ENCODE results near the gene DPYD. TPM values are rescaled to one million over a fixed set of nuclear protein-coding genes. Genes with fewer than 3 reads are reported as not detected.

Gene DPYD
- total RNA-seq, 2 experiments from 2014 or later = 9.8 to 11.1 TPM

DNA sequence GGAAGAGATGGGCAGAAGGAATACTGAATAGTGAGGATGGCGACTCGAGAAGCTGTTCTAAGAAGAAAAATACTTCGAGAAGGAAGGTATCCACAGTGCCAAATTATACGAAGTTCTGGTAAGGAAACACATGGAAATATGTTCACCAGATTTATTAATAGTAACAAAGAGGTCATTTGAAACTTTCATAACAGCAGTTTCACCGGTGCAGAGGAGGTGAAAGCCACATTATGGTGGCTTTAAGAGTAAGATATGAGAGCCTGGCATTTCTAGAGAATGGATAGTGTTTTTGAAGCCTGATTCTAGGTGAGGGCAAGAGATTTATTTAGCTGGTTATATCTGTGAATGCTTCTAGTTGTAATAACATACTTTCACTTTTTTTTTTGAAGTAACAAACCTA is 56.2 kb downstream of the DPYD start:
- intact Hi-C loops (cut with micrococcal nuclease) = no loop called here
- DNase-seq = no peak
- H3K9me3 Mint-ChIP-seq = peaks cover 4% of the 10 kb centered on the region
- no peaks in the 10 kb centered on the region for H3K27me3 Mint-ChIP-seq (ENCODE audit: low read depth)
- peaks cover 10% of the 10 kb centered on the region for H3K36me3 Mint-ChIP-seq (ENCODE audit: low read depth)
- H3K4me1 Mint-ChIP-seq (ENCODE audit: low read depth) = peaks cover 24% of the 10 kb centered on the region
- CTCF ChIA-PET = no interaction called here
- no peak overlapping the region for H3K27ac Mint-ChIP-seq
- no peak overlapping the region for H3K4me3 Mint-ChIP-seq

DNA sequence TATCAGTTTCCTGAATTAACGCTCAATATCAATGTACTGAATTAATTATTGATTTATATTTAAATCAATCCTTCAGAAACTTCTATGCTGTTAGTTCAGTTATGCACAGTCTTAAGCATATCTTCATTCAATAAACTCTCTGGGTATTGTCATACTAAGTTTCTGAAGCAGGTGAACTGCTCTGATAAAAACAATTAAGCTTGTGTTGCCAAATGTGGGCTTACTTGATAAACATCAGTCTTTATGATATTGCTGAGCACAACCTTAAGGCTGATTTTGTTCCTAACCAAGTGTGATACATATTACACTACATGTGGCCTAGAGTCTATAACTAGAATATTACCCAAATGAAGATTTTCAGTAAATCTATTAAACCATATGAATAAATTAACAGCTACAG is 67.6 kb downstream of the DPYD start:
- no peak overlapping the region for H3K4me3 Mint-ChIP-seq
- H3K4me1 Mint-ChIP-seq (ENCODE audit: low read depth) = peaks cover 26% of the 10 kb centered on the region
- H3K27me3 Mint-ChIP-seq (ENCODE audit: low read depth) = no peaks in the 10 kb centered on the region
- intact Hi-C loops (cut with micrococcal nuclease) = loop anchor here (10.0 kb wide), 1 partner anchor 1712 kb away; no protein-coding TSS in a partner anchor
- no peaks in the 10 kb centered on the region for H3K9me3 Mint-ChIP-seq
- CTCF ChIA-PET = no interaction called here
- no peak for DNase-seq
- peaks cover 10% of the 10 kb centered on the region for H3K36me3 Mint-ChIP-seq (ENCODE audit: low read depth)
- H3K27ac Mint-ChIP-seq = no peak overlapping the region

GRCh38 chr1:97849345-97850340 is 71.2 kb downstream of the DPYD start:
- Mint-ChIP-seq H3K36me3 (ENCODE audit: low read depth) (peaks cover 4% of the 10 kb centered on the region), H3K4me3 (peak overlapping the region; percentile 12), H3K27ac (no peak overlapping the region), H3K27me3 (ENCODE audit: low read depth) (no peaks in the 10 kb centered on the region), H3K9me3 (no peaks in the 10 kb centered on the region), H3K4me1 (ENCODE audit: low read depth) (peaks cover 24% of the 10 kb centered on the region)
- DNase-seq = no peak
- intact Hi-C loops (cut with micrococcal nuclease) = loop anchor here (2.0 to 10.0 kb wide), 2 partner anchors 71 to 1715 kb away; partner anchors contain the start of gene DPYD
- CTCF ChIA-PET = interaction anchor here (1.0 kb wide), 1 partner anchor 30 kb away, joined by 3 read pairs; no protein-coding TSS in a partner anchor

DNA sequence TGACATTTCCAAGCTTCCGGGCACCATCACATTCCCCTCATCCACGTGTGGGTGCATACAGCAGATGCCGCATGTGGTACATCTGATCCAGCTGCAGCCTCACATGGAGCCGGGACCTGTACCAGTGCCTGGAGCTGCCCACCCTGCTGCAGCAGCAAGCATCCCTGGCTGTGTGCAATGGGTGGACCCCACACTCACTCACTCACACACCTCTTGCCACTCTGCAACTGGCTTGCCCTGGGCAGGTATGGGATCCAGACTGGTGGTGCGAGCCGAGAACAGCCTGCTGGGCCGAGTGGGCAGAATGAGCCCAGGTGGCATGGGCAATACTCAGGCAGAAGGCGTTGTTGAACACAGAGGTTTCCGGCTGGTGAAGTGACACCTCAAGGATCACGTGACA is 75.0 kb downstream of the DPYD start:
- no peak for DNase-seq
- Mint-ChIP-seq H3K9me3 (no peaks in the 10 kb centered on the region), H3K36me3 (ENCODE audit: low read depth) (peaks cover 4% of the 10 kb centered on the region), H3K4me1 (ENCODE audit: low read depth) (peaks cover 11% of the 10 kb centered on the region), H3K27ac (no peak overlapping the region), H3K27me3 (ENCODE audit: low read depth) (no peaks in the 10 kb centered on the region), H3K4me3 (no peak overlapping the region)
- CTCF ChIA-PET = no interaction called here
- intact Hi-C loops (cut with micrococcal nuclease) = no loop called here

DNA sequence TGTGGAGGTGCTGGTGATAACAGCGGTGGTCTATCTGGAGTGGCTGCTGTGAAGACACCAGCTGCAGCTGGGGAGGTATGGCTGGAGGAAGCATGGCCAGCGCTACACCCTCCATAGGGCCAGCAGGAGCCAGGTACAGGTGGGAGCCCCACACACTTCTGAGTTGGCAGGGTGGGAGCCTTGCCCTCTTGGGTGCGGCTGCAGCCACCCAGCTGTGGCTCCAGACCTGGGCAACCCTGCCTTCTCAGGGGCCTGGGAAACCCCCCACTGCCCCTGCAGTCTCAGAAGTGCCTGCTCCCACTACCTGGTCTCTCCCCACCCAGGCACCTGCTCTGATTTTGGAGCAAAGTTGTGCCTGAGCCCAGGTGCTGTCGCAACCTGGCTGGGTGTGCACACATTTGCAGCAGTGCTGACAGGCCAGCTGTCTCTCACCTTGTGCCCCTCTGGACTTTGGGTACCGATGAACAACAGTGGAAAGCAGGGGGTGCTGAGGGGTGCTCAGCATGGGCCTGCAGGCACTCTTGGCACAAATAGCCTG is 76.2 kb downstream of the DPYD start:
- Mint-ChIP-seq H3K36me3 (ENCODE audit: low read depth) (peaks cover 4% of the 10 kb centered on the region), H3K27me3 (ENCODE audit: low read depth) (no peaks in the 10 kb centered on the region), H3K27ac (no peak overlapping the region), H3K4me1 (ENCODE audit: low read depth) (peaks cover 3% of the 10 kb centered on the region), H3K9me3 (no peaks in the 10 kb centered on the region), H3K4me3 (no peak overlapping the region)
- intact Hi-C loops (cut with micrococcal nuclease) = no loop called here
- CTCF ChIA-PET = no interaction called here
- no peak for DNase-seq

- H3K9me3 Mint-ChIP-seq = no peaks in the 10 kb centered on the region
- H3K36me3 Mint-ChIP-seq (ENCODE audit: low read depth) = peaks cover 4% of the 10 kb centered on the region
- intact Hi-C loops (cut with micrococcal nuclease) = no loop called here
- no peak overlapping the region for H3K27ac Mint-ChIP-seq
- H3K4me3 Mint-ChIP-seq = no peak overlapping the region
- no peaks in the 10 kb centered on the region for H3K27me3 Mint-ChIP-seq (ENCODE audit: low read depth)
- DNase-seq = no peak
- CTCF ChIA-PET = no interaction called here
- peaks cover 2% of the 10 kb centered on the region for H3K4me1 Mint-ChIP-seq (ENCODE audit: low read depth)
Observed at GRCh38 chr1:97841338-97841737, 79.5 kb downstream of the DPYD start.

DNA sequence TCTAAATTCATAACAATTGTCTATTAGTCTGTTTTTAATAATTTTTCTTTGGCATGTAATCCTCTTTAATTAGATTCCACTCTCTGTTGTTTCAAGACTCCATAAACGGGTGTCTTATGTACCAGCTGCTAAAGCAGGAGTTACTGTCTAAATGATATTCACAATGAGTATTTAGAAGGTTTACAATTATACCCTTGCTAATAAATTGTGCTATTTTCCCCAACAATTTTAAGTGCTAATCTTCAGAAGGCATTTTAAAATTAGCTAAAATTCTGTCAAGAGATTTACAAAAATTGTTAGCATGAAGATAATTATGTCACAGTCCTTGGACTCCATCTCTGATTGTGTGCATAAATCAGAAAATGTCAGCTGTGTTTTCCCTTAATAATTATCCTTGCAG is 83.7 kb downstream of the DPYD start:
- DNase-seq = no peak
- intact Hi-C loops (cut with micrococcal nuclease) = no loop called here
- Mint-ChIP-seq H3K9me3 (no peaks in the 10 kb centered on the region), H3K4me1 (ENCODE audit: low read depth) (peaks cover 2% of the 10 kb centered on the region), H3K36me3 (ENCODE audit: low read depth) (no peaks in the 10 kb centered on the region), H3K27ac (no peak overlapping the region), H3K4me3 (no peak overlapping the region), H3K27me3 (ENCODE audit: low read depth) (no peaks in the 10 kb centered on the region)
- CTCF ChIA-PET = interaction anchor here (0.8 kb wide), 1 partner anchor 1419 kb away, joined by 3 read pairs; no protein-coding TSS in a partner anchor

GRCh38 chr1:97834899-97835298 is 85.9 kb downstream of the DPYD start:
- no peak for DNase-seq
- Mint-ChIP-seq H3K27me3 (ENCODE audit: low read depth) (no peaks in the 10 kb centered on the region), H3K9me3 (no peaks in the 10 kb centered on the region), H3K36me3 (ENCODE audit: low read depth) (no peaks in the 10 kb centered on the region), H3K27ac (no peak overlapping the region), H3K4me3 (no peak overlapping the region), H3K4me1 (ENCODE audit: low read depth) (peaks cover 2% of the 10 kb centered on the region)
- intact Hi-C loops (cut with micrococcal nuclease) = no loop called here
- CTCF ChIA-PET = no interaction called here

DNA sequence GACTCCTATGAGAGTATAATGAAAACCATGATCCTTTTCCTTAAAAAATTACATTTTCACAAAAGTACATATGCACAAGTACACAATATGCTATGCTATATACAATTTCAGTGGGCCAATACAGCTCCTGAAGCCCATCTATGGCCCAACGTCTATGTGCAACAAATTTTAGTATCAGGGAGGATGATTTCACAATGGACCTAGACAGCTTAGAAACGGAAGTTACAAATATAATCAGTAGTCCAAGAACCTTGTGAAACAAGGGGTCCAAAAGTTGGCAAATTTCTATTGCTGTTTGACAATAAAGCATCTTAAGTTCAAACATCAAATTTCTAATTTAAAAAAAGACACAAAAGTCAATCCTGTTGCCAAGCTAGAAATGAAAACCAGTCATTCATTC is 87.0 kb downstream of the DPYD start:
- no peak overlapping the region for H3K27ac Mint-ChIP-seq
- DNase-seq = no peak
- peaks cover under 1% of the 10 kb centered on the region for H3K4me1 Mint-ChIP-seq (ENCODE audit: low read depth)
- intact Hi-C loops (cut with micrococcal nuclease) = no loop called here
- CTCF ChIA-PET = no interaction called here
- no peaks in the 10 kb centered on the region for H3K9me3 Mint-ChIP-seq
- no peak overlapping the region for H3K4me3 Mint-ChIP-seq
- H3K27me3 Mint-ChIP-seq (ENCODE audit: low read depth) = no peaks in the 10 kb centered on the region
- no peaks in the 10 kb centered on the region for H3K36me3 Mint-ChIP-seq (ENCODE audit: low read depth)

GRCh38 chr1:97832481-97832880 is 88.4 kb downstream of the DPYD start:
- Mint-ChIP-seq H3K27ac (no peak overlapping the region), H3K4me1 (ENCODE audit: low read depth) (peaks cover 5% of the 10 kb centered on the region), H3K27me3 (ENCODE audit: low read depth) (no peaks in the 10 kb centered on the region), H3K9me3 (no peaks in the 10 kb centered on the region), H3K4me3 (no peak overlapping the region), H3K36me3 (ENCODE audit: low read depth) (no peaks in the 10 kb centered on the region)
- CTCF ChIA-PET = no interaction called here
- intact Hi-C loops (cut with micrococcal nuclease) = no loop called here
- DNase-seq = no peak

DNA sequence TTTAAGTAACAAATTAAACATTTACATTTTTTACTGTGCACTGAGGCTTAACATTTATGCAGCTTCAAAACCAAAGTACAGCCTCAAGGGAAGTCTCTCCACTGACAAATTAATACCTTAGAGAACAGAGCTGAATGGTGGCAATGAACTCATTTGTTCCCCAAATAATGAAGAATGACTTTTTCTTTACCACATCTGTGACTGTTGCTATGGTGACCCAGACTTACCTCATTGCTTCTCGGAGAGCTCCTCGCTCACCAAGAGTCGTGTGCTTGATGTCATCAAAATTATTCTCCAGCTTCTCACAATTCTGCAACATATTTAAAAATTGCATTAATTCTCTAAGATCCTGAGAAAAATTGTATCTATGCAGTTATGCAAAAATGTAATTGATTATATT is 92.9 kb downstream of the DPYD start:
- Mint-ChIP-seq H3K36me3 (ENCODE audit: low read depth) (peaks cover 2% of the 10 kb centered on the region), H3K27me3 (ENCODE audit: low read depth) (no peaks in the 10 kb centered on the region), H3K27ac (no peak overlapping the region), H3K4me3 (no peak overlapping the region), H3K9me3 (no peaks in the 10 kb centered on the region), H3K4me1 (ENCODE audit: low read depth) (peaks cover 5% of the 10 kb centered on the region)
- peak; percentile 12 for DNase-seq
- CTCF ChIA-PET = no interaction called here
- intact Hi-C loops (cut with micrococcal nuclease) = no loop called here

DNA sequence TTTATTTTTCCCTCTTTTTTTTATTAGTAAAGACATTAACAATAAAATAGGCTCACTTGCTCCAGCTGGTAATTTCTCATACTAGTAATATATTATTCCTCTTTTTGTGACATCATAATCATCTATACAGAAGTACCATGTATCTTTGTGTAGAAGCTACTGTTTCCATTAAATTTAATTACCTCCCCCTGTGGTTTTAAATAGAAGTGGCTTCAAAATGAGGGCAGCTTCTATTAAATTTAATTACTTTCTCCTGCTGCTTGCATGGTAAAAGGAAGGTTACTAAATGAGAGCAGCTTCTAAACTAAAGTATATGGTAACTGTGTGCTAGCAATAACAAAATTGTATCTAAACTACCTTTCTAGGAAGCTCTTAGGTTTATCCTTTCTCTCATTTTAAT is 94.0 kb downstream of the DPYD start:
- Mint-ChIP-seq H3K9me3 (no peaks in the 10 kb centered on the region), H3K36me3 (ENCODE audit: low read depth) (peaks cover 2% of the 10 kb centered on the region), H3K4me3 (no peak overlapping the region), H3K27me3 (ENCODE audit: low read depth) (no peaks in the 10 kb centered on the region), H3K4me1 (ENCODE audit: low read depth) (peaks cover 5% of the 10 kb centered on the region), H3K27ac (no peak overlapping the region)
- CTCF ChIA-PET = no interaction called here
- no peak for DNase-seq
- intact Hi-C loops (cut with micrococcal nuclease) = no loop called here

DNA sequence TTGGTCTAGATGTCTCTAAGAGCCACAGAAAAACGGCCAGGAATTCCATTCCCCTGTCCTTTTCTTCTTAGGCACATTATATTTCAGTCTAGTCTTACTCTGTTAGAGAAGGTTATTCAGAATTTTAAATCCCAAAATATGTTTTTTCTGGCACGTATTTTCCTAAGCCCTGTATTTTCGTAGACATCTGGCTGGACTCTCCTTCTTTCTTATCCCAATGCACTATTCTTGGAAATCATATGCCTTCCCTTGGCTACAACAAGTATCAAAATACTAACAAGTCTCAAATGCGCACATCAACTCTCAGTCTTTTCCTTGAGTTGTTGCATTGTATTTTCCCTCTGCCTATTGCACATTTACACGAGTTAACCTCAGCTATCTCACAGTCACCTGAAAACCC is 96.2 kb downstream of the DPYD start:
- CTCF ChIA-PET = interaction anchor here (0.6 kb wide), 1 partner anchor 225 kb away, joined by 3 read pairs; no protein-coding TSS in a partner anchor
- H3K4me1 Mint-ChIP-seq (ENCODE audit: low read depth) = peaks cover 5% of the 10 kb centered on the region
- H3K4me3 Mint-ChIP-seq = no peak overlapping the region

More for the DNA sequence above, 96.2 kb downstream of the DPYD start:
- intact Hi-C loops (cut with micrococcal nuclease) = loop anchor here (5.0 kb wide), 1 partner anchor 637 kb away; no protein-coding TSS in a partner anchor
- H3K36me3 Mint-ChIP-seq (ENCODE audit: low read depth) = peaks cover 2% of the 10 kb centered on the region
- H3K9me3 Mint-ChIP-seq = no peaks in the 10 kb centered on the region
- no peak overlapping the region for H3K27ac Mint-ChIP-seq
- H3K27me3 Mint-ChIP-seq (ENCODE audit: low read depth) = no peaks in the 10 kb centered on the region
- DNase-seq = no peak

Data from activated naive CD4-positive, alpha-beta T cell treated with anti-CD3 and anti-CD28 coated beads for 36 hours (primary cell).